Activated CD8-positive, alpha-beta memory T cell treated with anti-CD3 and anti-CD28 coated beads, Interleukin-2, amount 50 U/mL, for 48 hours (primary cell): ENCODE measurements around the gene ONECUT1.
"Not testable (repeated sequence)": the region's sequence is repeated elsewhere in the genome, so short reads cannot be mapped to it uniquely, and the experiment has no call there.

Experiments
- DNase-seq: peaks from one replicate; pipeline ENCODE4 v3.0.0-alpha.2; 2020

Gene ONECUT1

DNA sequence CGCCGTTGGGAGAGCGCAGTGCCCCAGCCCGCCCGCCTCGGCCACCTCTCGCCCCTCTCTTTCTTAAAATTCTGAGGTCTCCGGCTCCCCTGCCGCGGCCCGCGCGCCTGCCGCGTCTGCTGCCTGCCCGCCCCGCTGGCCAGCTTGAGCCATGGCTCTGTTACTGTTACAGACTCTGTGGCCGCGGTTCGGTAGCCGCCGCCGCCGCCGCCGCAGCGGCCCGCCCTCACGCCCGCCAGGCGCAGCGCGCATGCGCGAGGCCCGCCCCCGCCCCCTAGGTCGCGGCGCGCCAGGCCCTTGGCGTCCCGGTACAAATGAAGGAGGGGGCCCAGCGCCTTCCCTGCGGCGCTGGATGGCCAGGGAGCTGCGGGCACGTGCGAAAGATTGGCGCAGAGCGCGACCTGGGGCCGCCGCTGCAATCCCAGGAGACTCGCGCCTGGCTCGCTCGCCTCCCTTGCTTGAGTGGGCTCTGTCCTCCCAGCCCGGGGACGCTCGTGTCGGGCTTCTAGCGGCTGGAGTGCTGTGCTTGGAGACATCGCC lies at the start of gene ONECUT1:
TSS of gene ONECUT1 (minus strand) at position 168 of the 540 bp plus-strand sequence. CDS start 452 bp downstream, outside the sequence.
- peak; percentile 85 for DNase-seq

DNA sequence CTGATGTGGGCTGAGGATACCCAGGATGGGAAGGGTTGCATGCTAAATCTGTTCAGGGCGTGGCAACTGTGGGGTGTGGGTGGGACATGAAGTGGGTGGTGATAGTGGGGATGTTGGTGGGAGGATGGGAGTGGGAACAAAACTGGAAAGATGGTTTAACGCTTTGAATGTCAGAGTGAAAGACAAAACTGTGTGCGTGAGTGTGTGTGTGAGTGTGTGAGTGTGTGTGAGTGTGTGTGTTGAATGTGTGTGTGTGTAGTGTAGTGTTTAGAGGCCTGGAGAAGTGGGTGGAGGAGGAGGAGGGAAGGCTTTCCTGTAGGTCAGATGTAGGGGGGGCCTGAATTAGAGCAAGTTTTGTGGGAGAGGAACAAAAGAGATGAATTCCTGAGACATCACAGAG lies 44.2 kb upstream of the ONECUT1 start:
- DNase-seq, result no peak

DNA sequence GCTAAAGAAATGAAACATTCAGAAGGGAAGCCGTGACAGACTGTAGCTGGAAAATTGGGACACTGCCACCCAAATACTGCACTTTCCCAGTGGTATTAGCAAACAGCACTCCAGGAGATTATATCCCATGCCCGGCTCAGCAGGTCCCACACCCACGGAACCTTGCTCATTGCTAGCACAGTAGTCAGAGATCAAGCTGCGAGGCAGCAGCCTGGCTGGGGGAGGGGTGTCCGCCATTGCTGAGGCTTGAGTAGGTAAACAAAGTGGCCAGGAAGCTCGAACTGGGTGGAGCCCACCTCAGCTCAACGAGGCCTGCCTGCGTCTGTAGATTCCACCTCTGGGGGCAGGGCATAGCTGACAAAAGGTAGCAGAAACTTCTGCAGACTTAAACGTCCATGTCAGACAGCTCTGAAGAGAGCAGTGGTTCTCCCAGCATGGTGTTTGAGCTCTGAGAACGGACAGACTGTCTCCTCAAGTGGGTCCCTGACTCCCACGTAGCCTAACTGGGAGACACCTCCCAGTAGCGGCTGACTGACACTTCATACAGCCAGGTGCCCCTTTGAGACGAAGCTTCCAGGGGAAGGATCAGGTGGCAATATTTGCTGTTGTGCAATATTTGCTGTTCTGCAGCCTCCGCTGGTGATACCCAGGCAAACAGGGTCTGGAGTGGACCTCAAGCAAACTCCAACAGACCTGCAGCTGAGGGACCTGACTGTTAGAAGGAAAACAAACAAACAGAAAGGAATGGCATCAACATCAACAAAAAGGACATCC lies 34.2 kb upstream of the ONECUT1 start:
- not testable (repeated sequence) for DNase-seq

DNA sequence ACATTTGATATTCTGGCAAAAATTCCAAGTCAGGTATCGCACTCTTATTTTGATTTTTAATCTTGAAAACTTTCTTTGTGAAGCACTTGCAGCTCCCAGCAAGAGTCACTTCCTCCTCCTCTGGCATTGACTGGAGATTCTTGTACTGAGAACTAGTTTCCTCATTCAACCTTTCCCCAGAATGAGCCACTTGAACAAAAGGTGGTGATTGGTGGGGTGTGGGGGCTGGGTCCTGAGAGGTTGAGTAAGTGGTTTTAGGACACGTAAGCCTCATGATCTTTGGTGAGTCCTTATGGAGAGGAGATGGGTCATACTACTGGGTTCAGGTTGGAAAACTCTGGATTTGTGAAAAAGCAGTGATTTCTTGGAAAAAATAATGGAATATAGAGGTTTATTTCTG lies 32.3 kb upstream of the ONECUT1 start:
- no peak for DNase-seq

DNA sequence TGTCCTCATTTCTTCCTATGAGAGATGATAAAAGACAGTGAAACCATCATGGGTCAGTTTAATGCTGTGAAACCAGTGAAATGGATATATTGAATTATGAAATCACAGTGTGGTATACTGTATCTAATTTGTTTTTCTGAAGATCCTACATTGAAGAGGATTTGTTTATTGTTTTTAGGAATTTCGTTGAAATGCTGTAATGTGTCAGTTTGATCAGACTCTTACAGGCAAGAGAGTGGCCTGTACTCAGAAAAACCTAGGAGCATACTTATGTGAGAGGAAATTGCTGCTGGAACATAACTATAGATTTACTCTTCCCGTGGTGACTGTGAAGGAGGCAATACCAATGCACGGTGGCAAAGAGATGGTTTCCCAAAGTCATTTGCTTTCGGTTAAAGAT lies 29.1 kb upstream of the ONECUT1 start:
- no peak for DNase-seq

DNA sequence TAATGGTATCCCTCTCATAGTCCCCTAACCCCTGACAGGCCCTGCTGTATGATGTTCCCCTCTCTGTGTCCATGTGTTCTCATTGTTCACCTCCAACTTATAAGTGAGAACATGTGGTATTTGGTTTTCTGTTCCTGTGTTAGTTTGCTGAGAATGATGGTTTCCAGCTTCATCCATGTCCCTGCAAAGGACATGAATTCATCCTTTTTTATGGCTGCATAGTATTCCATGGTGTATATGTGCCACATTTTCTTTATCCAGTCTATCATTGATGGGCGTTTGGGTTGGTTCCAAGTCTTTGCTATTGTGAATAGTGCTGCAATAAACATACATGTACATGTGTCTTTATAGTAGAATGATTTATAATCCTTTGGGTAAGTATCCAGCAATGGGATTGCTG lies 25.8 kb upstream of the ONECUT1 start:
- not testable (repeated sequence) for DNase-seq

DNA sequence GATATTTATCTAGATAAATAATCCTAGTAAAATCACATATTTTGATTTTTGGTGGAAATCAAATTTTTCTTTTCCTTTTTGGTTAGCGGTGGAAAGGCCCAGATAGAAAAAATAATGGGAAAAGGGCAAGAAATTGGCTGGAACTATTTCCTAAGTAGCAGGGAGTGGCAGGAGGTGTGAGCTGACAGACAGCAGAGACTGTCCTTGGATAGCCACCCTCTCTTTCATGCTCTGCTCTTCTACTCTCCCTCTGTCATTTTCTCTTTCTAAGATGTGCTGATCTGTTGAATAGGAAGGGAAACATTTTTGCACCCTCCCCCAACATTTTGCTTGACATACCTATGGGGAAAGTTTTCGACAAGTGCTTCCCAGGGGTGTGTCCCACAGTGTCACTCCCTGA lies 18.9 kb upstream of the ONECUT1 start:
- DNase-seq, result no peak

DNA sequence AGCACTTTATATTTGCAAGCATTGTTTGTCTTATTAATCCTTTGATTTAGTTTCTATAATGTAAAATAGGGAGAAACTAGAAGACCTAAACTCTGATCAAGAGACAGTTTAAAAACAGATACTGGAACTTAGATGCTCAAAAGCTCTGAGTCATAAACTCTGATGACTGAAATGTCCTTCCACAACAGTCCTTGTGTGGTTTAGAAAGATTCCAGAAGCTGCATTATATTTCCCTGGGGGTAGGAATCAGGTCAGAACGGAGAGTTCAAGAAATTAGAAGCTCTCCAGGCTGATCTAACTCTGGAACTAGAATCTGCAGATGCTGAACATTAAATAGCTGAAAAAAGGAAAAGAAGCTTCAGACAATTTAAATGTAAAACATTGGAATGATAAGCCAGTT lies 18.3 kb upstream of the ONECUT1 start:
- no peak for DNase-seq

DNA sequence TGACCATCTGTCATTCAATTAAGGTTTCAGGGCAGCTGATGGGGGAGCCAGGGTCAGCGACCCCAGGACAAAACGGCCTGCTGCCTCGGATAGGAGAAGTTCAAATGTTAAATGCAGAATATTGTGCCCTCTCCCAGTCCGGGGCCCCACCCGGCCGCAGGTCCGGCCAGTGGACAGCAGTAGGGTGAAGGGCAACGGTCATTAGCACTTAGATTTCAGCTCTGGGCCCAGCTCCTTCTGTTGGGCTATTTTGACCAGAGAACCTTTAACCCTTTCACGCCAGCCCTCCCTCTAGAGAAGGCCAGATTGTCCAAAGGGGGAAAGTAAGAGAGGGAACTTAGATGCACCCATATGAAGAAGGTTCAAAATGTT lies 16.1 kb upstream of the ONECUT1 start:
- no peak for DNase-seq

DNA sequence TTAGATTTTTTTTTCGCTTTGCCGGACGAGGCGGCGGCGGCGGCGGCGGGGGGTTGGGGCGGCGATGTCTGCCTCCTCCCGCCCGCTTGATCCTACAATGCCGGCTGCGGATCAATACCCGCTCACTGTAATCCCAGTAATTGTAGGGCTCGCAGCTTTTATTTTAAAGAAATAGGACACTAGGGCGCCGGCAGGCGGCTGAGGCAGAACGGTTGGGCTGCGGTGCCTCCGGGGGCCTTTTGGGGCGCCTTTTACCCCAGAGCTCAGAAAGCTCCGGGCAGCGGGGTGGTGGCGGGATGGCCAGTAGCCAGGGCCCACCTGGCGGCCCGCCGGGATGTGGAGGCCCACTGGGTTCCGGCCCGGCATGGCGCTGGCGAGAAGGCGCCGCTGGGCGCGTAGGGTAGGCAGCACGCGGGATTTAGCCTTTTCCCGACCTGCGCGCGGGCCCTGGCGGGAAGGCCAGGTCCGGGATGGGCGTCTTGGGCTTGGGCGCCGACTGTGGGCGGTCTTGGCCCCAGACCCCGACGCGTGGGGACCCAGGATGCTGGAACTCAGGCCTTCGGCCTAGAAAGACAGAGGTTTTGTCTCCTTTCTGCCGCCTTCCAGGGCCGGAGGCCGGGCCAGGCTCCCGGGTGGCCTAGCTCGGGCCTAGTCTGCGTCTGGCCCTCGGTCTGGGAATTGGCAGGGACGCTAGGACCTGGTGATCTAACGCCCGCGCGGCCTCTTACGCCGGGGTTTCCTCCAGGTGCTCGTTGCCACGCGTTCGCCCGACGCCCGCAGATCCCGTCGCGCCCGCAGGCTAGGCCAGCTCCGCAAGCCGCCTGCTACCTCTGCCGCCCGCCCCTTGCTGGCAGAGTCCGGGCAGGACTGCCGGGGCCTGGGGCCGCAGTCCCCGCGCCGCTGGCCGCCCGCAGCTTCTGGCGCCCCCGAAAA lies 15.5 kb upstream of the ONECUT1 start:
- DNase-seq, result peak; percentile 54

DNA sequence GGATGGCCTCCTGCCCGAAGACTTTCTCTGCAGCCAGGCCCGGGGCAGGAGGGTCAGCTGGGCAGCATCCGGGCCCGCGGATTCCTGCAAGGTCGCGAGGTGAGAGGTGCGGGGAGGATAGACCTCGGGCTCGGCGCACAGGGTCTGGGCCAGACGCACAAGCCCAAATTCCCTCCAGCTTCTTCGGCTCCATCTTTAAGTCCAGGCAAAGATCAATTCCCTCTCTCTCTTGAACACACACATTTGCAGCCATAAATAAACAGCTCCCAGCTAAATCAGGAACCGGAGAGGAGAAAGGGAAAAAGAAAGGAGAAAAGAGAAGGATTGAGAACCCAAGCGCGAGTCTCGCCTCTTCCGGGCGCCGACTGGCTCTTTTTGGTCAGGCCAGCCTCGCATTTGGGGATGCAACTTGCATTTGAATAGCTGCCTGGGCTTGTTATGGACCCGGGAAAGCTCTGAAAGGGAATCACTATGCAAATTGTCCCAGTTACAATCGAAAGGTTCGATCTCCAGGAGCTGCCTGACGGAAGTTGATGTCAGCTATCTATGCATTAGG lies 14.5 kb upstream of the ONECUT1 start:
- DNase-seq, result peak; percentile 55

DNA sequence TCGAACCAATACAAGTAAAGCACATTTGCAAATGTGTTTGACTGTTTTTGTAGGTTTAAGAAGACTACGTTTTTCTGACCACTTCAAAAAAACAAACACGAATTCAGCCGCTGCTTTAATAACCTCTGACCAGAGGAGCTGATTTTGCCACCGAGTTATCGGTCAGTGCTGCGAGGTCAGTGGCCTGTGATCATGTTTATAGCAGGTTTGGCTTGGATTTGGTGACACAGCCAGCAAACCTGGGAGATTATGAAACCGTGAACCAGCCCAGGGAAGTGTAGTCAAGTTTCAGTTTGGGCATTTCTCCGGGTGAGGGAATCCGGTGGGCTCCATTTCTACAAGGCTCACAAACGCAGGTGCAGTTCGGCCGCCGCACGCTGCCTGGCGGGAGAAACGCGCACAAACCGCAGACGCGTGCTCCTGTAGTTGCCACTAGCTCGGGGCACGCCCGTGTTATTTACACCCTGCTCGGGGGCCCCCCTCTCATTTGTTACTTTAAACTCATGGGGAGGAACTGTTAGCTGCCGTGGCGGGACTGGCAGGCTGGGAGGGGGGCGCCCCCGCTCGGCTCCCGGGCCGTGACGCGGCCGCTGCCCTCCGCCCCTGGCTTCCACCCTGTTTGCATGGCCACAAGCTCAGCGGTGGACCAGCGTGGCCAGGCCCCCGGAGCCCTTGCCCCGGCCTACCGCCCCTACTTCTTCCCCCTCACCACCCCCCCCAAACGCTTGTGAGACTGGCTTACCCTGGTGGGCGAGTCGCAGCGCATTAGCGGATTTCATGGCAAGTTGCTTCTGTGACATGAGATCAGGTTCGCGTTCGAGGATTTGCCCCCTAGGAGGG lies 13.6 kb upstream of the ONECUT1 start:
- peak; percentile 54 for DNase-seq

DNA sequence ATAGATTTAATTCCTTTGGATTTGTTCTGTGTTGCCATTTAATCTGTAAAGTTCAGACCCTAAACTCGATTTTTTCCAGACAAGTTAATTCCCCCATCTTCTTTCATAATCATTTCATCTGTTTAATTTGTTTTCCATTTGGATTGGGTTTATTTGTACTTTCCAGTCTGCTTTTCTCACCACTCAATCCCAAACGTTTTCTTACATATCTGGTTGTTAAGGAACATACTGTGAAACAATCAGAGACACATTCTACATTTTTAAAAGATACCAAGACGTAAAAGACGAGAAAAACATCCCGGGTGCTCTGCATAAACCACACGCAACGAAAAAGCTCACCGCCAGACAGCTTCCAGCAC lies 13.0 kb upstream of the ONECUT1 start:
- DNase-seq, result no peak

DNA sequence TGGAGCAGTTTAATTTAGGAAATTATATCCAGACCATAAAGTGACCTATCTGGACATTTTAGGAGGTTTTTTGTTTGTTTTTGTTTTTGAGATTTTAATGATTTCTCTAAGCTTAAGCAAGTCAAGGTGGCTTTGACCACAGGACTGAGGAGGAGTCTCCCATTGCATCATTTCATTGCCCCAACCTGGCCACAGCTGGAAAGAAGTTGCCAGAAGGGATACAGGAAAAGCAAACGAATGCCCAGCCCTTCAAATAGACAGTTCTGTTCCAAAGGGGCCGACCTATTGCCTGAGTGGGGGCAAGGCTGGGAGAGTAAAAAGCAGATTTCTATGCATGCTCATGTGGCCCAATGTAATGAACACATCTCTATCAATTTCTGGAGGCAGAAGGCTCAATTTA lies 12.0 kb upstream of the ONECUT1 start:
- no peak for DNase-seq

DNA sequence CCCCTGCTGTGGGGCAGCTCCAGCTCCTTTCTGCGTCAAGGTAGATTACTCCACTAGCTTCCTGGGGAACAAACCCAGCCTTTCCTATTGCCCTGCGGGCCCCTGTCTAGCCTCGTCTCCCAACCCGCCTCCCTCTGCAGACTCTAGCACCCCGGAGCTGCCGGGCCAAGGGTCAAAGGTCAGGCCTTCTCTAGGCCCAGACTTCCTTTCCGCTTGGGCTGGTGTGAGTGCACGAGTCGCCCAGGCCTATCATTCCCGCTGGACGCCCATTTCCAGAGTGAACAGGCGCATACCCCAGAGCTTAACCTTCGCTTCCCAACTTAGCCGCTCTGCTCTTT lies 11.6 kb upstream of the ONECUT1 start:
- DNase-seq, result no peak

DNA sequence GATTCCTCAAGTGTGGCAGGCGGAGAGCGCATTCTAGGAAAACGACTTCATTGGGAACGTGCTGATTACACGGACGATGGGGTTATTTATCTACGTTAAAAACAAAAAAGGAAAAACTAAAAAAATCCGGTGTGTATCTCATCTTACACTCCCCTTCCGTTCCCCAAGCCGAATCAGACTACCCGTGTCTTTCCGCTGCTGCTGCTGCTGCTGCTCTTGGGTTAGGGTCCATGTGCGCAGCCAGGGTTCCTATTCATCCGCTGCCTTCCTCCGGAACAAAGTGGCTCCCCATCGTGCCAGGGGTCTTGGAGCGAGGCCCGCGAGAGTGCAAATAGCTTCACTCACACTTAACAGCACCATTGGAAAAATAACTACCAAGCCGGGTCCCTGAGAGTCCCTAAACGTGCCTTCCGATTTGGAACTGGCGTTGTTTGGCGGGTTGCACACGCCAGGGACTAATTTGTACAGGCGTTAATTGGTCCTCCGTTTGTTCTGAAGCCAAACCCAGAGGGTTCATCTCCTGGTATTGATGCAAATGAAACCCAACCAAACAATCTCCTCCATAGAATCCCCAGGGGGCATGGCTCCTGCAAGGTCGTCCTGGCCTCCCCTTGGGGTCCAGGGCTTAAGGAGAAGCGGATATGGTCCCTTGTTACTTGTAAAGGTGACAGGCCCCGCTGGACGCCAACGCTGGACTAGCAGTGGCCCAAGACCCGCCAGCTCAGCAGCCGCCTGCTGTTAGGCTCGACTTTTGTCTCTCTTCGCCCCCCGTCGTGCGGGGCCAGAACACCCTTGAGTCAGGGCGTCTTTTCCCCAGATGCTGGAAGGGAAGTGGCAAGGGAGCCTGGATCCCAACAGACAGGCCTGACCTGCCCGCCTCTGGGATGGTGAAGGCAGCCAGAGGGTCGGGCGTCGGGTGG lies 11.0 kb upstream of the ONECUT1 start:
- DNase-seq, result peak; percentile 52

DNA sequence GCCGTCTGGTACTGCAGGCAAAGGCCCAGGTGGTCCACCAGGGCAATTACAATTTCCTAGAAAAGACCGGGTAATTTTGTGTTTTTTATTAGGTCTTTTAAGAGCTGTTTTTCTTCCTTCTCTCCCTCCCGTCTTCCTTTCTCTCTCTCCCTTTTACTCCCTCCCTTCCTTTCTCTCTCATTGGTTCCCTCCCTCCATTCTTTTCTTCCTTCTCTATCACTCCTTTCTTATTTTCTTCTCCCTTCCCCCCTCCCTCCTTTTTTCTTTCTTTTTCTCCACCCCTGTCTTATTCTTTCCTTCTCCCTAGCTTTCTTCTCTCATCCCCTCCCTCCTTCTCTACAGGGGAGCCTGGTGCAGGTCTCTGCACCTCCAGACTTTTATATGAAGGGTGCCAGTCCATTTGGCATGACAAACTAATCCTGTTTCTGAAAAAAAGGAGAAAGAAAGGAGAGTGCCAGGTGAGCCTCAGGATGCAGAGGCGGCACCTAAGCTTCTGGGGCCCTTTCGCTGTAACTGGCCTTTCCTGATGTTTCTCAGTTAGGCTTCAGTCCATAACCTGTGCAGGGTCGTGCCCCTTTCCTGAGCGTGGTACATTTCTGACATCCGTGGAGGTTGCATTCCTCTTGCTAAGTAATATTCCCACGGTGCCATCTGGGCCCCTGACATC lies 9.1 kb upstream of the ONECUT1 start:
- no peak for DNase-seq

DNA sequence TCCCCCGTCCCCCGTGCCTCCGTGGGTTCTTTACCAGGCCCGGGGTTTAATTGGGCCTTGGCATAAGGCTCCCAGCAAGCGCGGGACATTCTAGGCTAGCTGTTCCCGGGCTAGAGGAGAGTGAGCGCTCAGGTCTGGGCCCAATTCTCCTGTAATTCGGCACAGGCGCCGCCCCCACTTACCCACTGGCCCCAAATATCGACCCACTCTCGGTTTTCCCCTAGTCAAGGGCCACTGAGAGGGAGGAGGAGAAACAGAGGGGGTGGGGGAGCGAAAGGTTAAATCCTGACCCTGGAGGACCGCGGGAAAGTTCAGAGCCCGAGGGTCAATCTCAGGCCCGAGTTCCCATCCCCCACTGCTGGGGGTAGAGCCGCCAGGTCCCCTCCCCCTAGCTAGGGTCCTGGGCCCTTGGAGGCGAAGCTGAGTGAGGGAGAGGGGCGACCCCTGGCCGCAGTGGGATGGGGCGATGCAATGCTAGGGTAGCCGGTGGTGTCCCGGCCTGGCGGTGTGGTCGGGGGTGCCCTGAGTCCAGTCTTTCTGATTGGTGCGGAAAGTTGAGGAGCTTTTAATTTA lies 8.5 kb upstream of the ONECUT1 start:
- DNase-seq, result no peak

DNA sequence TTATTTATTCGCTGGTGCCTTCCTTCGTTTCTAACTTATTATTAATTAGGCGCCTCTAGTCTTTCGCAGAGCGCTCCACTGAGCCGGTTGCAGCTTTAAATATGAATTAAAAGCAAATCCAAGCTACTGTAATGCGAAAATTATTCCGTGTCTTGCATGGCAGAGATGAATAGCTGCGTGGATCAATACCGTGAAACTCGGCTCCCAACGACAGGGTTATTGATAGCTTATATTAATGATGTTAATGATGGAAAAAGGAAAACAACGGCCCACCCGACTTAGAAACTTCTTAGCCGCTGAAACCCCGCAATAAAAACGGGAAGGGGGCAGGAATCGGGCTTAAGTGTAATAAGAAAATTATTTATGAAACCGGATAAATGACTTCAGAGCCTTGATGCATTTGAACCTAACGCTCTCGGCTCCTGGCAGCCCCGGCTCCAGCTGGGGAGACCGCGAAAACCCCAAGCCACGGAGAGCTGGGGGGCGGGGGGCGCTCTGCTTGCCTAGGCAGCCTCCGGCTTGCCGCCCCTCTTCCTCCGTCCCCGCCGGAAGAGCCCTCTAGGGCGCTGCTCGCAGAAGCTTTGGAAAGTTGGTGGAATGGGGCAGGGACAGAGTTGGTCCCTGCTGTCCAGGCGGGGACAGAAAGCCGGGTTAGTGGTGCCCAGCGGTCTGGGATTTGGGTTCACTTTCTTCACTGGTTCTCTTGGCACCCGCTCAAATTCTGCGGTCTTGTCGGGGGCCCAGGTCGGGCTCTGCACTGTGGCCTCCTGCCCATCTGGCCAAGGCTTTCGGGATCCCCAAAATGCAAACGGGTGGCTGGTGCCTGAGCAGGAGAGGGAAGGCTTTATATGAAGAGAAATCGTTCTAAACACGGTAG lies 7.7 kb upstream of the ONECUT1 start:
- peak; percentile 52 for DNase-seq
